Middle frontal gyrus (tissue), 1 donor: ENCODE measurements around the gene NINJ1.

Experiments used
- DNase-seq: peaks from one replicate; pipeline ENCODE4 v3.0.0-alpha.2; 2015; ENCODE audit warnings: low spot score; ENCODE audit errors: extremely low spot score

NINJ1 gene

GRCh38 chr9:93134015-93134739 lies at the start of gene NINJ1:
TSS of gene NINJ1 (minus strand) at chr9:93134251. CDS start at chr9:93134217, 34 bp downstream.
- no peak for DNase-seq

GRCh38 chr9:93183131-93183662 lies 49.1 kb upstream of the NINJ1 start:
- no peak for DNase-seq

GRCh38 chr9:93182572-93182971 lies 48.5 kb upstream of the NINJ1 start:
- DNase-seq, result no peak

- DNase-seq, result no peak
Measured at GRCh38 chr9:93181672-93182435, 47.8 kb upstream of the NINJ1 start.

GRCh38 chr9:93180938-93181337 lies 46.9 kb upstream of the NINJ1 start:
- no peak for DNase-seq

- no peak for DNase-seq
Measured at GRCh38 chr9:93178851-93179786, 45.1 kb upstream of the NINJ1 start.

- DNase-seq, result no peak
Measured at GRCh38 chr9:93177676-93178075, 43.6 kb upstream of the NINJ1 start.

- DNase-seq, result no peak
Measured at GRCh38 chr9:93174976-93175375, 40.9 kb upstream of the NINJ1 start.

GRCh38 chr9:93173365-93174051 lies 39.5 kb upstream of the NINJ1 start:
- DNase-seq, result no peak

GRCh38 chr9:93172666-93173364 lies 38.8 kb upstream of the NINJ1 start:
- no peak for DNase-seq

- DNase-seq, result no peak
Measured at GRCh38 chr9:93171261-93171990, 37.4 kb upstream of the NINJ1 start.

- DNase-seq, result no peak
Measured at GRCh38 chr9:93170571-93170970, 36.5 kb upstream of the NINJ1 start.

- DNase-seq, result no peak
Measured at GRCh38 chr9:93169444-93169843, 35.4 kb upstream of the NINJ1 start.

GRCh38 chr9:93168581-93168980 lies 34.5 kb upstream of the NINJ1 start:
- no peak for DNase-seq

GRCh38 chr9:93167838-93168237 lies 33.8 kb upstream of the NINJ1 start:
- no peak for DNase-seq

- no peak for DNase-seq
Measured at GRCh38 chr9:93167185-93167584, 33.1 kb upstream of the NINJ1 start.

- no peak for DNase-seq
Measured at GRCh38 chr9:93166699-93167098, 32.6 kb upstream of the NINJ1 start.

- DNase-seq, result no peak
Measured at GRCh38 chr9:93164085-93164484, 30.0 kb upstream of the NINJ1 start.

- DNase-seq, result no peak
Measured at GRCh38 chr9:93161786-93162562, 27.9 kb upstream of the NINJ1 start.
